Vagina (tissue), 2 donors: ENCODE results near the gene VDAC2.

Experiments used
- POLR2A ChIP-seq, 2 donors: fragments of 450-650 bp; IDR thresholded peaks; one replicate each; pipeline ENCODE4 v1.6.1; 2017; ENCODE audit warnings: antibody characterized with exemption in 2 of 2, mild to moderate bottlenecking in 2 of 2, moderate library complexity in 2 of 2
- POLR2AphosphoS5 ChIP-seq, 2 donors: sonication (generic); formaldehyde crosslinking; IDR thresholded peaks; one replicate each; pipeline ENCODE4 v1.9.0; 2017; ENCODE audit warnings: antibody characterized with exemption in 2 of 2, mild to moderate bottlenecking in 2 of 2, low read depth in 1 of 2; ENCODE audit not compliant: insufficient read depth in 1 of 2
- TF ChIP-seq, protein P1 (sequence below), 3 experiments: fragments of 450-650 bp in 2 of 3; fragments of 200-600 bp in 1 of 3; sonication (generic) in 1 of 3; IDR thresholded peaks; one replicate each; pipeline ENCODE4 v1.5.1; 2017 to 2019; ENCODE audit warnings: antibody characterized with exemption in 3 of 3, mild to moderate bottlenecking in 2 of 3, moderate library complexity in 2 of 3

DNA sequence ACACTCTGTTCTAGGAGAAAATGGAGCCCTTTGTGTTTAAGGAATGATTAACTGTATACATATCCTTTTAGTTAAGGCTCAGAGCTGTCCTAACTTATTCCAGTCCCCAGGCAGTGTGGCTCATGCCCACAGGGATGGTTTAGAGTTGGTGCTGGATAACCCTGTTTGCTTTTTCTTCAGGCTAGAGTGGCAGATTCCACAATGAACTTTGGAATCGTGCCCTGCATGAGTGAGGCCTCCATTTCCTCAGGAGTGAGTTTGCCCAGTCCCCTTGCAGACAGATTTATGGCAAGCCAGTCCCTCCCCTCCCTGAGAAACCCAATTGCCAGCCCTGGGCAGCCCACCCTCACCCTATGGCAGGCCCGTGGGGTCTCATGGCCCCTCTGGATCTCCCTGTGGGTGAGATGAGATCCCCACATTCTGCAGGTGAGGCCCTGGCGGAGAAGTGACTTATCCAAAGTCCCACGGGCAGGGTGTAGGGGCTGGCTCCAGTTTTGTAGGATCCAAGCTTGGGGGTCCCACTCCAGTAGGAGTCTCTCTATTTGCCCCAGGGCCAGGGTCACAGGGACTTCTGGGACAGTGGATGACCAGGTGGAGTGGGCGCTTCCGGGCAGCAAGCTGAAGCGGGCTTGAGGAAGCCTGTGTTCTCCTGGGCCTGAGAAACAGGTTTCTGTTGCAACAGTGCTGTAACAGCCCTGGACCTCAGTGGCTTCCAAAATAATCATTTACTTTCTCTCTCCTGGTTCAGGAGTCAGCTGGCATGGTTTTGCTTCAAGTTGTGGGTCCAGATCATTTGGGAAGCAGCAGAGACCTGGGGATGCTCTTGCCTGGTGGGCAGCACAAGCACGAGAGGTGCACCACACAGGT is 34.1 kb downstream of the VDAC2 start:
- TF ChIP-seq, protein P1, sequence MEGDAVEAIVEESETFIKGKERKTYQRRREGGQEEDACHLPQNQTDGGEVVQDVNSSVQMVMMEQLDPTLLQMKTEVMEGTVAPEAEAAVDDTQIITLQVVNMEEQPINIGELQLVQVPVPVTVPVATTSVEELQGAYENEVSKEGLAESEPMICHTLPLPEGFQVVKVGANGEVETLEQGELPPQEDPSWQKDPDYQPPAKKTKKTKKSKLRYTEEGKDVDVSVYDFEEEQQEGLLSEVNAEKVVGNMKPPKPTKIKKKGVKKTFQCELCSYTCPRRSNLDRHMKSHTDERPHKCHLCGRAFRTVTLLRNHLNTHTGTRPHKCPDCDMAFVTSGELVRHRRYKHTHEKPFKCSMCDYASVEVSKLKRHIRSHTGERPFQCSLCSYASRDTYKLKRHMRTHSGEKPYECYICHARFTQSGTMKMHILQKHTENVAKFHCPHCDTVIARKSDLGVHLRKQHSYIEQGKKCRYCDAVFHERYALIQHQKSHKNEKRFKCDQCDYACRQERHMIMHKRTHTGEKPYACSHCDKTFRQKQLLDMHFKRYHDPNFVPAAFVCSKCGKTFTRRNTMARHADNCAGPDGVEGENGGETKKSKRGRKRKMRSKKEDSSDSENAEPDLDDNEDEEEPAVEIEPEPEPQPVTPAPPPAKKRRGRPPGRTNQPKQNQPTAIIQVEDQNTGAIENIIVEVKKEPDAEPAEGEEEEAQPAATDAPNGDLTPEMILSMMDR (IDR thresholded peaks at IDR 0.05) = no peak
- TF ChIP-seq POLR2A (IDR thresholded peaks at IDR 0.05) (no peak), POLR2AphosphoS5 (IDR thresholded peaks at IDR 0.05; ENCODE audit: insufficient read depth in 1 of 2, low read depth in 1 of 2) (no peak)
